H9 (cell line): Measurements from ENCODE around the gene LIPM. TPM values are rescaled to one million over a fixed set of nuclear protein-coding genes. Genes with fewer than 3 reads are reported as not detected.

Experiments
- DNase-seq: peaks from one replicate; pipeline ENCODE4 v3.0.0-alpha.2; 2017
- H2AFZ ChIP-seq: one replicate; pipeline ENCODE4 v1.6.1; 2013; ENCODE audit warnings: mild to moderate bottlenecking, low read length, control low read depth, moderate library complexity
- H2AK5ac ChIP-seq: 2 replicates; pipeline ENCODE4 v1.6.1; 2013; ENCODE audit warnings: low read length, control low read depth, mixed read lengths; ENCODE audit not compliant: insufficient read length
- H2BK120ac ChIP-seq: one replicate; pipeline ENCODE4 v1.6.1; 2013; ENCODE audit warnings: low read depth, mild to moderate bottlenecking, low read length, control low read depth, inconsistent platforms; ENCODE audit not compliant: poor library complexity, severe bottlenecking
- H2BK12ac ChIP-seq: 2 replicates; pipeline ENCODE4 v1.6.1; 2013; ENCODE audit warnings: low read length, control low read depth, mixed read lengths, low read depth; ENCODE audit not compliant: insufficient read length
- H2BK15ac ChIP-seq: 2 replicates; pipeline ENCODE4 v1.6.1; 2013; ENCODE audit warnings: low read depth, low read length, control low read depth
- H2BK20ac ChIP-seq: one replicate; pipeline ENCODE4 v1.6.1; 2013; ENCODE audit warnings: low read depth, mild to moderate bottlenecking, low read length, control low read depth, inconsistent platforms; ENCODE audit not compliant: poor library complexity, severe bottlenecking
- H2BK5ac ChIP-seq: 2 replicates; pipeline ENCODE4 v1.6.1; 2013; ENCODE audit warnings: low read length, control low read depth, mixed read lengths; ENCODE audit not compliant: insufficient read length
- H3K14ac ChIP-seq: 2 replicates; pipeline ENCODE4 v1.6.1; 2013; ENCODE audit warnings: low read length, control low read depth; ENCODE audit not compliant: insufficient read depth
- H3K18ac ChIP-seq: 2 replicates; pipeline ENCODE4 v1.6.1; 2013; ENCODE audit warnings: low read depth, mild to moderate bottlenecking, mixed read lengths, low read length, control low read depth; ENCODE audit not compliant: insufficient read length
- H3K23ac ChIP-seq: 2 replicates; pipeline ENCODE4 v1.6.1; 2013; ENCODE audit warnings: low read length, control low read depth, mixed read lengths, low read depth; ENCODE audit not compliant: insufficient read length
- H3K23me2 ChIP-seq: 2 replicates; pipeline ENCODE4 v1.6.1; 2013; ENCODE audit warnings: low read depth, mild to moderate bottlenecking, mixed read lengths, low read length, control low read depth; ENCODE audit not compliant: insufficient read length, poor library complexity, severe bottlenecking
- H3K27ac ChIP-seq: 2 replicates; pipeline ENCODE4 v1.5.1; 2013; ENCODE audit warnings: low read length, control low read depth, mixed read lengths, low read depth; ENCODE audit not compliant: insufficient read length
- H3K27me3 ChIP-seq: 2 replicates; pipeline ENCODE4 v1.6.1; 2013; ENCODE audit warnings: low read length, control low read depth, inconsistent platforms; ENCODE audit not compliant: insufficient read depth
- H3K4ac ChIP-seq: 2 replicates; pipeline ENCODE4 v1.6.1; 2013; ENCODE audit warnings: low read depth, mild to moderate bottlenecking, control low read depth, inconsistent platforms, low read length, moderate library complexity
- H3K4me1 ChIP-seq: 2 replicates; pipeline ENCODE4 v1.6.1; 2013; ENCODE audit warnings: low read length, control low read depth, inconsistent platforms; ENCODE audit not compliant: insufficient read depth
- H3K4me2 ChIP-seq: 2 replicates; pipeline ENCODE4 v1.6.1; 2013; ENCODE audit warnings: low read length, control low read depth, mixed read lengths; ENCODE audit not compliant: insufficient read length, insufficient read depth
- H3K56ac ChIP-seq: 2 replicates; pipeline ENCODE4 v1.6.1; 2013; ENCODE audit warnings: low read depth, mild to moderate bottlenecking, mixed read lengths, low read length, control low read depth; ENCODE audit not compliant: insufficient read length
- H3K79me1 ChIP-seq: 2 replicates; pipeline ENCODE4 v1.6.1; 2013; ENCODE audit warnings: low read depth, mild to moderate bottlenecking, moderate library complexity, low read length, control low read depth, inconsistent platforms; ENCODE audit not compliant: insufficient read depth, poor library complexity, severe bottlenecking
- H3K79me2 ChIP-seq: 2 replicates; pipeline ENCODE4 v1.6.1; 2013; ENCODE audit warnings: low read length, control low read depth, inconsistent platforms; ENCODE audit not compliant: insufficient read depth
- H3K9ac ChIP-seq: 2 replicates; pipeline ENCODE4 v1.6.1; 2013; ENCODE audit warnings: low read length, control low read depth, mixed read lengths; ENCODE audit not compliant: insufficient read length; ENCODE audit errors: extremely low read depth
- H3K9me3 ChIP-seq: one replicate; pipeline ENCODE4 v1.6.1; 2013; ENCODE audit warnings: low read depth, low read length, inconsistent platforms; ENCODE audit not compliant: control insufficient read depth
- H3T11ph ChIP-seq: one replicate; pipeline ENCODE4 v1.6.1; 2013; ENCODE audit warnings: mild to moderate bottlenecking, low read length, control low read depth, inconsistent platforms
- H4K20me1 ChIP-seq: one replicate; pipeline ENCODE4 v1.6.1; 2013; ENCODE audit not compliant: control insufficient read depth, insufficient read length, insufficient read depth
- H4K5ac ChIP-seq: 2 replicates; pipeline ENCODE4 v1.6.1; 2013; ENCODE audit warnings: low read depth, mild to moderate bottlenecking, mixed read lengths, low read length, control low read depth; ENCODE audit not compliant: insufficient read length
- H4K8ac ChIP-seq: replicated peaks from 2 replicates; pipeline ENCODE4 v1.6.1; 2013; ENCODE audit warnings: low read length, control low read depth, mixed read lengths, low read depth; ENCODE audit not compliant: insufficient read length
- H4K91ac ChIP-seq: 2 replicates; pipeline ENCODE4 v1.6.1; 2013; ENCODE audit warnings: low read depth, mild to moderate bottlenecking, moderate library complexity, mixed read lengths, low read length, control low read depth; ENCODE audit not compliant: insufficient read length
- H3K27ac Mint-ChIP-seq, 3 experiments: 2 replicates in 2 of 3; 3 replicates in 1 of 3; pipeline ENCODE4 v1.8.0; 2020 to 2021; ENCODE audit warnings: mixed read lengths in 3 of 3, mild to moderate bottlenecking in 1 of 3, moderate library complexity in 1 of 3
- H3K27me3 Mint-ChIP-seq: 2 replicates; pipeline ENCODE4 v1.8.0; 2021; ENCODE audit warnings: low read depth, mild to moderate bottlenecking, moderate library complexity, mixed read lengths
- H3K36me3 Mint-ChIP-seq, 3 experiments: 2 replicates in 2 of 3; 3 replicates in 1 of 3; pipeline ENCODE4 v1.8.0; 2020 to 2021; ENCODE audit warnings: low read depth in 3 of 3, mixed read lengths in 3 of 3; ENCODE audit not compliant: insufficient read depth in 1 of 3
- H3K4me1 Mint-ChIP-seq, 2 experiments: 2 replicates each; pipeline ENCODE4 v1.8.0; 2020; ENCODE audit warnings: mixed read lengths in 2 of 2
- H3K4me3 Mint-ChIP-seq, 2 experiments: 2 replicates in 1 of 2; 3 replicates in 1 of 2; pipeline ENCODE4 v1.8.0; 2020 to 2021; ENCODE audit warnings: mild to moderate bottlenecking in 2 of 2, mixed read lengths in 2 of 2, moderate library complexity in 1 of 2
- H3K9me3 Mint-ChIP-seq, 2 experiments: 2 replicates in 1 of 2; 3 replicates in 1 of 2; pipeline ENCODE4 v1.8.0; 2020; ENCODE audit warnings: mild to moderate bottlenecking in 2 of 2, mixed read lengths in 2 of 2, moderate library complexity in 1 of 2
- total RNA-seq: library from RNA; stranded (reverse); gene quantifications from 2 replicates; pipeline ENCODE4 v1.2.1, GENCODE V29; 2021
- TF ChIP-seq, protein P1 (sequence below): fragments of 200-600 bp; sonication (generic); conservative IDR thresholded peaks from 3 replicates; pipeline ENCODE4 v1.8.0; 2021; ENCODE audit warnings: antibody characterized with exemption, mild to moderate bottlenecking

Gene LIPM
- total RNA-seq, 1 experiment from 2014 or later: not detected

DNA sequence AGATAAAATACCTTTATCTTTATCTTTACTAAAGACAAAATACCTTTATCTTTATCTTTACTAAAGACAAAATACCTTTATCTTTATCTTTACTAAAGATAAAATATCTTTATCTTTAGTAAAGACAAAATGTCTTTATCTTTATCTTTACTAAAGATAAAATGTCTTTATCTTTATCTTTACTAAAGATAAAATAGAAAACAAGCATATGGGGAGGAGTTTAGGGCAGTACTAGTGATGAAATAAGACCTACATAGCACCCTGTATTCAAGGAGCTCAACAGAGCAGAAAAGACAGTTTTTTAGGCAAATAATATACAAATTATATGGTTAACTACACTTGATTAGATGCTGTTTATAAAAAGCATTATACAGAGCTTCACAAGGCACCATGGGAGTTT is 29.8 kb downstream of the LIPM start:
- Histone ChIP-seq H3K79me2 (no peaks in the 10 kb centered on the region), H2BK12ac (no peak overlapping the region), H2BK15ac (no peak overlapping the region), H3K4ac (no peak overlapping the region), H4K8ac (no peak overlapping the region), H4K91ac (no peak overlapping the region), H4K20me1 (no peaks in the 10 kb centered on the region), H3K23ac (no peak overlapping the region), H3K14ac (no peak overlapping the region), H3K23me2 (no peaks in the 10 kb centered on the region), H3K79me1 (no peaks in the 10 kb centered on the region), H3K27ac (no peak overlapping the region), H3K56ac (no peak overlapping the region), H3K27me3 (no peaks in the 10 kb centered on the region), H2BK5ac (no peak overlapping the region), H2AK5ac (no peak overlapping the region), H3K18ac (no peak overlapping the region), H3K9me3 (no peaks in the 10 kb centered on the region), H3K9ac (no peak overlapping the region), H2BK20ac (no peak overlapping the region), H3T11ph (no peak overlapping the region), H3K4me1 (no peaks in the 10 kb centered on the region), H2AFZ (no peak overlapping the region), H4K5ac (no peak overlapping the region), H3K4me2 (no peak overlapping the region), H2BK120ac (no peak overlapping the region)
- H3K36me3 Mint-ChIP-seq: no peaks in the 10 kb centered on the region
- H3K9me3 Mint-ChIP-seq: no peaks in the 10 kb centered on the region
- H3K4me1 Mint-ChIP-seq: 0 out of 4 replicates have a peak, but pooled peaks cover 0 to 2% of the 10 kb centered on the region in 2 experiments
- TF ChIP-seq, protein P1, sequence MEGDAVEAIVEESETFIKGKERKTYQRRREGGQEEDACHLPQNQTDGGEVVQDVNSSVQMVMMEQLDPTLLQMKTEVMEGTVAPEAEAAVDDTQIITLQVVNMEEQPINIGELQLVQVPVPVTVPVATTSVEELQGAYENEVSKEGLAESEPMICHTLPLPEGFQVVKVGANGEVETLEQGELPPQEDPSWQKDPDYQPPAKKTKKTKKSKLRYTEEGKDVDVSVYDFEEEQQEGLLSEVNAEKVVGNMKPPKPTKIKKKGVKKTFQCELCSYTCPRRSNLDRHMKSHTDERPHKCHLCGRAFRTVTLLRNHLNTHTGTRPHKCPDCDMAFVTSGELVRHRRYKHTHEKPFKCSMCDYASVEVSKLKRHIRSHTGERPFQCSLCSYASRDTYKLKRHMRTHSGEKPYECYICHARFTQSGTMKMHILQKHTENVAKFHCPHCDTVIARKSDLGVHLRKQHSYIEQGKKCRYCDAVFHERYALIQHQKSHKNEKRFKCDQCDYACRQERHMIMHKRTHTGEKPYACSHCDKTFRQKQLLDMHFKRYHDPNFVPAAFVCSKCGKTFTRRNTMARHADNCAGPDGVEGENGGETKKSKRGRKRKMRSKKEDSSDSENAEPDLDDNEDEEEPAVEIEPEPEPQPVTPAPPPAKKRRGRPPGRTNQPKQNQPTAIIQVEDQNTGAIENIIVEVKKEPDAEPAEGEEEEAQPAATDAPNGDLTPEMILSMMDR: no peak
- H3K27ac Mint-ChIP-seq: no peak overlapping the region
- no peak overlapping the region for H3K4me3 Mint-ChIP-seq
- DNase-seq: no peak
- peaks cover 1% of the 10 kb centered on the region; the same call in 1 of the 2 replicates for H3K27me3 Mint-ChIP-seq
